ENCODE measurements around the gene HDAC9.

HDAC9 gene

GRCh38 chr7:18524248-18524647 lies 28.7 kb downstream of the HDAC9 start:
- no peaks in the 10 kb centered on the region for H3K36me3 ChIP-seq (ENCODE audit: control insufficient read depth, insufficient read depth, low read length)
- H3K27me3 ChIP-seq (replicated peaks; ENCODE audit: control insufficient read depth, insufficient read depth, low read length), result no peaks in the 10 kb centered on the region
- no peak for DNase-seq (ENCODE audit: extremely low read depth, insufficient read length)
- TF ChIP-seq, protein P1, sequence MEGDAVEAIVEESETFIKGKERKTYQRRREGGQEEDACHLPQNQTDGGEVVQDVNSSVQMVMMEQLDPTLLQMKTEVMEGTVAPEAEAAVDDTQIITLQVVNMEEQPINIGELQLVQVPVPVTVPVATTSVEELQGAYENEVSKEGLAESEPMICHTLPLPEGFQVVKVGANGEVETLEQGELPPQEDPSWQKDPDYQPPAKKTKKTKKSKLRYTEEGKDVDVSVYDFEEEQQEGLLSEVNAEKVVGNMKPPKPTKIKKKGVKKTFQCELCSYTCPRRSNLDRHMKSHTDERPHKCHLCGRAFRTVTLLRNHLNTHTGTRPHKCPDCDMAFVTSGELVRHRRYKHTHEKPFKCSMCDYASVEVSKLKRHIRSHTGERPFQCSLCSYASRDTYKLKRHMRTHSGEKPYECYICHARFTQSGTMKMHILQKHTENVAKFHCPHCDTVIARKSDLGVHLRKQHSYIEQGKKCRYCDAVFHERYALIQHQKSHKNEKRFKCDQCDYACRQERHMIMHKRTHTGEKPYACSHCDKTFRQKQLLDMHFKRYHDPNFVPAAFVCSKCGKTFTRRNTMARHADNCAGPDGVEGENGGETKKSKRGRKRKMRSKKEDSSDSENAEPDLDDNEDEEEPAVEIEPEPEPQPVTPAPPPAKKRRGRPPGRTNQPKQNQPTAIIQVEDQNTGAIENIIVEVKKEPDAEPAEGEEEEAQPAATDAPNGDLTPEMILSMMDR (IDR thresholded peaks at IDR 0.05; ENCODE audit: insufficient read depth, low read length, poor library complexity, severe bottlenecking), result no peak
- no peak overlapping the region for H3K4me3 ChIP-seq (replicated peaks; ENCODE audit: low read depth, low read length)

GRCh38 chr7:18526368-18526878 lies 30.9 kb downstream of the HDAC9 start:
- Histone ChIP-seq H3K36me3 (ENCODE audit: control insufficient read depth, insufficient read depth, low read length) (no peaks in the 10 kb centered on the region), H3K4me3 (replicated peaks; ENCODE audit: low read depth, low read length) (no peak overlapping the region)
- TF ChIP-seq, protein P1 (IDR thresholded peaks at IDR 0.05; ENCODE audit: insufficient read depth, low read length, poor library complexity, severe bottlenecking), result no peak

GRCh38 chr7:18529239-18529638 lies 33.7 kb downstream of the HDAC9 start:
- DNase-seq (ENCODE audit: extremely low read depth, insufficient read length), result no peak
- H3K27me3 ChIP-seq (replicated peaks; ENCODE audit: control insufficient read depth, insufficient read depth, low read length), result no peaks in the 10 kb centered on the region
- TF ChIP-seq, protein P1 (IDR thresholded peaks at IDR 0.05; ENCODE audit: insufficient read depth, low read length, poor library complexity, severe bottlenecking), result no peak

More at GRCh38 chr7:18526368-18526878, 30.9 kb downstream of the HDAC9 start:
- DNase-seq (ENCODE audit: extremely low read depth, insufficient read length), result no peak
- H3K27me3 ChIP-seq (replicated peaks; ENCODE audit: control insufficient read depth, insufficient read depth, low read length), result no peaks in the 10 kb centered on the region

DNA sequence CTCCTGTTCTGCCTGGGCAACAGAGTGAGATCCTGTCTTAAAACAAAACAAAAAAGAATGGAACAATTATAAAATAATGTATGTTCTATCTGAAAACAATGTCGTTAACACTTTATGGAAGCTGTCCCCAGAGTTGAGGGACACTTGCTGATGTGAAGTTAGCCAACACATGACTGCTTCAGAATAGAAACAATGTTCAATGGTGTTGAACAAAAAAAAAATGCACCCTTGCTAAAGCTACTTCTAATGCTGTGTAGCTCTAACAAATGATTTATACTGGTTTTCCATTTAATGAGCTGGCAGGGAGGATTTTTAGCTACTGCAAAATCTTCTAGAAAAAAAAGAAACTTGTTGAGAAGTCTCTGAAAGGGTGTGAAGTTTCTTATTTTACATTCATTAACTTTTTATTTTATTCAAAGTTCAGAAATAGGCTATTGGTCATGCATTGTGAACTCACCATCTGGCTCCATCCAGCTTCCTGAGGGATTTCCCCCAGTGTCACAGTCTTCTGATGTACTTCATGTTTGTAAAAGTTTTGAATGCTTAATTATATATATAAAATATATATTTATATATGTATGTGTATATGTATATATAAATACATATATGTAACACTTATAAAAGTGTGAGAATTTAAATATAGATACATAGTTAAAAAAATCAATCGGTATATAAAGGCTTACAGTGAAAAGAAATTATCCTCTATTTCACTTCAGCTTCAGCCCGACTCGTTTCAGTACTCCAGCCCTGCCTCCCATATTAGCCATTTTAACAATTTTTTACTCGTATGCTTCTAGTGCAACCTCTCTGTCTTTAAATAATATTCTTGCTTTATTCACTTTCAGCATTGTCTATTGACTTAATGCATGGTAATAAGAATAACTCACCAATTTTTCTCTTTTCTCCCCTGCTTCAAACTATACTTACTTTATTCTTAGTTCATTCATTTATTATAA lies 35.0 kb downstream of the HDAC9 start:
- TF ChIP-seq, protein P1 (IDR thresholded peaks at IDR 0.05; ENCODE audit: insufficient read depth, low read length, poor library complexity, severe bottlenecking), result no peak
- Histone ChIP-seq H3K36me3 (ENCODE audit: control insufficient read depth, insufficient read depth, low read length) (no peaks in the 10 kb centered on the region), H3K4me3 (replicated peaks; ENCODE audit: low read depth, low read length) (0 out of 2 replicates have a peak overlapping the region, but pooled peaks have one; percentile 15), H3K27me3 (replicated peaks; ENCODE audit: control insufficient read depth, insufficient read depth, low read length) (no peaks in the 10 kb centered on the region)
- DNase-seq (ENCODE audit: extremely low read depth, insufficient read length), result no peak

More at GRCh38 chr7:18529239-18529638, 33.7 kb downstream of the HDAC9 start:
- no peaks in the 10 kb centered on the region for H3K36me3 ChIP-seq (ENCODE audit: control insufficient read depth, insufficient read depth, low read length)
- H3K4me3 ChIP-seq (replicated peaks; ENCODE audit: low read depth, low read length), result no peak overlapping the region

DNA sequence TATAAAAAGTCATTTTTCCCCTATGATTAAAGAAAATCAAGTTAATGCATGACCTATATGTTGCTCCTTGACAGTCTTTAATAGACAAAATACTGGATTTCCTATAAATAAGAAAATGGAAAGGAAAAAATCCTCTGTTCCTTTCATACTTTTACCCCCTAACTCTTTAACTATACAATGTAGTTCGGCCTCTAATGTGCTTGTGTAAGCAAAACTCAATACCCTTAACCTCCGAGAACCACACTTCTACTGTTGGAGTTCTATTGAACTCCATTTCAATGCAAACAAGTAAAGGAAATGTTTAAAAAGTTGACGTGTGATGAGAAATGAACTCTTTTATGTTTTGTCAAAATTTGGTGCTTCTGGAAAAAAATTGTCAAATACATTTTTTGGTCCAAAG lies 36.0 kb downstream of the HDAC9 start:
- no peak for DNase-seq (ENCODE audit: extremely low read depth, insufficient read length)
- H3K36me3 ChIP-seq (ENCODE audit: control insufficient read depth, insufficient read depth, low read length), result no peaks in the 10 kb centered on the region
- H3K4me3 ChIP-seq (replicated peaks; ENCODE audit: low read depth, low read length), result no peak overlapping the region
- no peaks in the 10 kb centered on the region for H3K27me3 ChIP-seq (replicated peaks; ENCODE audit: control insufficient read depth, insufficient read depth, low read length)
- TF ChIP-seq, protein P1 (IDR thresholded peaks at IDR 0.05; ENCODE audit: insufficient read depth, low read length, poor library complexity, severe bottlenecking), result no peak
